Measurements from ENCODE around the gene ASB16. TPM values are rescaled to one million over a fixed set of nuclear protein-coding genes. Genes with fewer than 3 reads are reported as not detected.

ASB16 gene
- polyA plus RNA-seq, 3 donors = 2.2 to 3.9 (median 2.6) TPM

- peak in 3 of 11 donors; percentile 28 to 32 (median 29) for DNase-seq (ENCODE audit: extremely low read depth in 1 of 11, low read depth in 9 of 11, low spot score in 4 of 11)
Measured at GRCh38 chr17:44203731-44204440, 33.4 kb downstream of the ASB16 start.

GRCh38 chr17:44204441-44204882 is 34.0 kb downstream of the ASB16 start:
- no peak for DNase-seq (ENCODE audit: extremely low read depth in 1 of 11, low read depth in 9 of 11, low spot score in 4 of 11)

- no peak for DNase-seq (ENCODE audit: extremely low read depth in 1 of 11, low read depth in 9 of 11, low spot score in 4 of 11)
Measured at GRCh38 chr17:44205962-44206824, 35.7 kb downstream of the ASB16 start.

GRCh38 chr17:44206825-44207155 is 36.3 kb downstream of the ASB16 start:
- DNase-seq (ENCODE audit: extremely low read depth in 1 of 11, low read depth in 9 of 11, low spot score in 4 of 11) = no peak

- DNase-seq (ENCODE audit: extremely low read depth in 1 of 11, low read depth in 9 of 11, low spot score in 4 of 11) = no peak
Measured at GRCh38 chr17:44207319-44207718, 36.8 kb downstream of the ASB16 start.

- no peak for DNase-seq (ENCODE audit: extremely low read depth in 1 of 11, low read depth in 9 of 11, low spot score in 4 of 11)
Measured at GRCh38 chr17:44207743-44208142, 37.2 kb downstream of the ASB16 start.

- no peak for DNase-seq (ENCODE audit: extremely low read depth in 1 of 11, low read depth in 9 of 11, low spot score in 4 of 11)
Measured at GRCh38 chr17:44209786-44210341, 39.4 kb downstream of the ASB16 start.

GRCh38 chr17:44210342-44211192 is 40.1 kb downstream of the ASB16 start:
- peak in 5 of 11 donors; percentile 28 to 76 (median 73) for DNase-seq (ENCODE audit: extremely low read depth in 1 of 11, low read depth in 9 of 11, low spot score in 4 of 11)

GRCh38 chr17:44211281-44212265 is 41.1 kb downstream of the ASB16 start:
- no peak for DNase-seq (ENCODE audit: extremely low read depth in 1 of 11, low read depth in 9 of 11, low spot score in 4 of 11)

GRCh38 chr17:44212507-44213402 is 42.3 kb downstream of the ASB16 start:
- no peak for DNase-seq (ENCODE audit: extremely low read depth in 1 of 11, low read depth in 9 of 11, low spot score in 4 of 11)

GRCh38 chr17:44213403-44214229 is 43.1 kb downstream of the ASB16 start:
- no peak for DNase-seq (ENCODE audit: extremely low read depth in 1 of 11, low read depth in 9 of 11, low spot score in 4 of 11)

GRCh38 chr17:44214230-44214494 is 43.7 kb downstream of the ASB16 start:
- DNase-seq (ENCODE audit: extremely low read depth in 1 of 11, low read depth in 9 of 11, low spot score in 4 of 11) = no peak

GRCh38 chr17:44214896-44215295 is 44.4 kb downstream of the ASB16 start:
- no peak for DNase-seq (ENCODE audit: extremely low read depth in 1 of 11, low read depth in 9 of 11, low spot score in 4 of 11)

- DNase-seq (ENCODE audit: extremely low read depth in 1 of 11, low read depth in 9 of 11, low spot score in 4 of 11) = no peak
Measured at GRCh38 chr17:44216173-44216572, 45.7 kb downstream of the ASB16 start.

GRCh38 chr17:44216694-44217093 is 46.2 kb downstream of the ASB16 start:
- DNase-seq (ENCODE audit: extremely low read depth in 1 of 11, low read depth in 9 of 11, low spot score in 4 of 11) = no peak

- no peak for DNase-seq (ENCODE audit: extremely low read depth in 1 of 11, low read depth in 9 of 11, low spot score in 4 of 11)
Measured at GRCh38 chr17:44217738-44218343, 47.3 kb downstream of the ASB16 start.

All from renal cortex interstitium (tissue), 11 donors.